ENCODE measurements around the gene UHRF1. TPM values are rescaled to one million over a fixed set of nuclear protein-coding genes. Genes with fewer than 3 reads are reported as not detected.

The UHRF1 gene
- total and polyA plus RNA-seq, 4 donors, result 3.2 to 7.5 (median 4.5) TPM

GRCh38 chr19:4983346-4984105 lies 74.2 kb downstream of the UHRF1 start:
- TF ChIP-seq CTCF (IDR thresholded peaks at IDR 0.05; ENCODE audit: control extremely low read depth, extremely low read depth), result no peak
- H3K36me3 ChIP-seq (ENCODE audit: control insufficient read depth in 4 of 4, insufficient read depth in 4 of 4, low read length in 4 of 4), result peaks cover 0 to 5% (median 0%) of the 10 kb centered on the region in 4 donors
- no peaks in the 10 kb centered on the region for H3K27me3 ChIP-seq (ENCODE audit: control insufficient read depth in 3 of 3, insufficient read depth in 3 of 3, low read length in 2 of 3)
- no peak overlapping the region for H3K4me3 ChIP-seq
- H3K9ac ChIP-seq (ENCODE audit: insufficient read depth in 1 of 2, low read length in 2 of 2), result no peak overlapping the region
- no peaks in the 10 kb centered on the region for H3K9me3 ChIP-seq (ENCODE audit: control insufficient read depth in 4 of 4, insufficient read depth in 3 of 4, low read length in 3 of 4)
- DNase-seq (peak in 2 of 3 donors; percentile 10 to 27), ATAC-seq (ENCODE audit: insufficient read depth, low FRiP score) (no peak)
- H3K27ac ChIP-seq (ENCODE audit: low read depth in 1 of 2, low read length in 1 of 2), result peak overlapping the region in 1 of 2 donors; percentile 51
- 82 to 87% methylated on average over 23 of the region's 23 CpGs for WGBS, 2 donors
- H3K4me1 ChIP-seq (ENCODE audit: control insufficient read depth in 5 of 5, insufficient read depth in 5 of 5, low read length in 5 of 5), result peaks cover 8 to 26% (median 15%) of the 10 kb centered on the region in 5 donors

DNA sequence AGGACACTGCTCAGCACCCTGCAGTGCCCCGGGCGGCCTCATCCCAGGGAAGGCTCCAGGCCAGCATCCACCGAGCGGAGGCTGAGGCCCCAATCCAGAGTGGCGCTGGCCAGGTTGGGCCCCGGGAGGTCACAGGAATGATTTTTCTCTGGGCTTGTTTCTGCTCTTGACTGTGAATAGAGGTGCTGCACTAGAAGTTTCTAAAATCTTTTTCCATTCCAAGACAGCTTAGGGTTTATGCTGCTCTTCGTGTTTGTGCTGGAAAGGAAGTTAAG lies 74.7 kb downstream of the UHRF1 start:
- Histone ChIP-seq H3K9me3 (ENCODE audit: control insufficient read depth in 4 of 4, insufficient read depth in 3 of 4, low read length in 3 of 4) (no peaks in the 10 kb centered on the region), H3K27ac (ENCODE audit: low read depth in 1 of 2, low read length in 1 of 2) (peak overlapping the region in 1 of 2 donors; percentile 46), H3K4me3 (no peak overlapping the region), H3K9ac (ENCODE audit: insufficient read depth in 1 of 2, low read length in 2 of 2) (no peak overlapping the region), H3K27me3 (ENCODE audit: control insufficient read depth in 3 of 3, insufficient read depth in 3 of 3, low read length in 2 of 3) (no peaks in the 10 kb centered on the region), H3K4me1 (ENCODE audit: control insufficient read depth in 5 of 5, insufficient read depth in 5 of 5, low read length in 5 of 5) (peaks cover 8 to 24% (median 15%) of the 10 kb centered on the region in 5 donors), H3K36me3 (ENCODE audit: control insufficient read depth in 4 of 4, insufficient read depth in 4 of 4, low read length in 4 of 4) (peaks cover 0 to 5% (median 0%) of the 10 kb centered on the region in 4 donors)
- WGBS, 2 donors, result 84 to 86% methylated on average over 7 of the region's 7 CpGs
- TF ChIP-seq CTCF (IDR thresholded peaks at IDR 0.05; ENCODE audit: control extremely low read depth, extremely low read depth), result no peak
- ATAC-seq (ENCODE audit: insufficient read depth, low FRiP score), result no peak
- no peak for DNase-seq

GRCh38 chr19:4984438-4984990 lies 75.2 kb downstream of the UHRF1 start:
- Histone ChIP-seq H3K27ac (ENCODE audit: low read depth in 1 of 2, low read length in 1 of 2) (no peak overlapping the region), H3K9me3 (ENCODE audit: control insufficient read depth in 4 of 4, insufficient read depth in 3 of 4, low read length in 3 of 4) (no peaks in the 10 kb centered on the region), H3K4me1 (ENCODE audit: control insufficient read depth in 5 of 5, insufficient read depth in 5 of 5, low read length in 5 of 5) (peaks cover 8 to 25% (median 15%) of the 10 kb centered on the region in 5 donors), H3K36me3 (ENCODE audit: control insufficient read depth in 4 of 4, insufficient read depth in 4 of 4, low read length in 4 of 4) (peaks cover 0 to 5% (median 0%) of the 10 kb centered on the region in 4 donors), H3K9ac (ENCODE audit: insufficient read depth in 1 of 2, low read length in 2 of 2) (no peak overlapping the region), H3K27me3 (ENCODE audit: control insufficient read depth in 3 of 3, insufficient read depth in 3 of 3, low read length in 2 of 3) (no peaks in the 10 kb centered on the region), H3K4me3 (no peak overlapping the region)
- WGBS, 2 donors, result 77 to 89% methylated on average over 18 of the region's 18 CpGs
- TF ChIP-seq CTCF (IDR thresholded peaks at IDR 0.05; ENCODE audit: control extremely low read depth, extremely low read depth), result no peak
- ATAC-seq (ENCODE audit: insufficient read depth, low FRiP score), result no peak
- DNase-seq, result no peak
